ENCODE measurements around the gene TARM1.
"Not testable (repeated sequence)": the region's sequence is repeated elsewhere in the genome, so short reads cannot be mapped to it uniquely, and the experiment has no call there.

TARM1 gene

DNA sequence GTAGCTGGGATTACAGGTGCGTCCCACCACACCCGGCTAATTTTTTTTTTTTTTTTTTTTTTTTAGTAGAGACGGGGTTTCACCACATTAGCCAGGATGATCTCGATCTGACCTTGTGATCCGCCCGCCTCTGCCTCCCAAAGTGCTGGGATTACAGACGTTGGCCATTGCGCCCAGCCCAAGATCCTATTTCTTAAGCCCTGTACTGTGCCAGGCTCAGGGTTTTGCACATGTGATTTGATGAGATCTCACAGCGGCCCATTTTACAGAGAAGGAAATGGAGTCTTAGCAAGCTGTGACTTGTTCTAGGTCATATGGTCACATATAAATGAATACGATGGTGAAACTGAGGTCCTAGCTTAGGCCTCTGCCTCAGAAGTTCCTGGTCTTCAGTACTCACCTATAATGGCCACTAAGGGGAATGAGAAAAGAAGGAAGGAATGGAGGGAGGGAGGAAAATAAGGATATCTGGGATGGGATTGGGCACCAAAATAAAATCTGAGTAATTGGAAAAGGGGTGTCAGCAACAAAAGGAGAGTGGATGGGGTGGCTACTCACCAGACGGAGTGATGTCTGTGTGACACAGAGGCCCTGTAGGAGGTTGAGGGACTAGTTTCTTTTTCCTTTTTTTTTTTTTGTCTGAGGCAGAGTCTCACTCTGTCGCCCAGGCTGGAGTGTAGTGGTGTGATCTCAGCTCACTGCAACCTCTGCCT is 18.2 kb upstream of the TARM1 start:
- DNase-seq = no peak

DNA sequence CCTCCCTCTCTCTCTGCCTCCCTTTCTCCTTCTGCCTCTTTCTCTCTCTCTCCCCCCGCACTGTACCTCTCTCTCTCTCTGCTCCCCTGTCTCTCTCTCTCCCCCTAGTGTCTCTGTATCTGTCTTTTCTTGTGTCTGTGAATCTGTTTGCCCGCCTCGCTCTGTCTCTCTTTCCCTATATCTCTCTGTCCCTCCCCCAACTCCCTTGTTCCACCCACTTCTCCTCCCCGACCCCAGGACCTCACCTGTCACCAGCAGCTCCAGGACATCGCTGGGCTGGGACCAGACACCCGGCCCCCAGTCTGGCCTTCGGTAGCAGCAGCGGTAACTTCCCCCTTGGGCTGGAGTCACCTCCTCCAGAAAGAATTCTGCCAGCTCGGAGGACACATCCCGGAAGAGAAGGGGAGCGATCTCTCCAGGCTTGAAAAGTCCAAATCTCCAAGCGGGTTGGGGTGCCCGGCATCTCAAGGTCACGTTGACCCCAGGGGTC is 15.5 kb upstream of the TARM1 start:
- peak; percentile 46 for DNase-seq

DNA sequence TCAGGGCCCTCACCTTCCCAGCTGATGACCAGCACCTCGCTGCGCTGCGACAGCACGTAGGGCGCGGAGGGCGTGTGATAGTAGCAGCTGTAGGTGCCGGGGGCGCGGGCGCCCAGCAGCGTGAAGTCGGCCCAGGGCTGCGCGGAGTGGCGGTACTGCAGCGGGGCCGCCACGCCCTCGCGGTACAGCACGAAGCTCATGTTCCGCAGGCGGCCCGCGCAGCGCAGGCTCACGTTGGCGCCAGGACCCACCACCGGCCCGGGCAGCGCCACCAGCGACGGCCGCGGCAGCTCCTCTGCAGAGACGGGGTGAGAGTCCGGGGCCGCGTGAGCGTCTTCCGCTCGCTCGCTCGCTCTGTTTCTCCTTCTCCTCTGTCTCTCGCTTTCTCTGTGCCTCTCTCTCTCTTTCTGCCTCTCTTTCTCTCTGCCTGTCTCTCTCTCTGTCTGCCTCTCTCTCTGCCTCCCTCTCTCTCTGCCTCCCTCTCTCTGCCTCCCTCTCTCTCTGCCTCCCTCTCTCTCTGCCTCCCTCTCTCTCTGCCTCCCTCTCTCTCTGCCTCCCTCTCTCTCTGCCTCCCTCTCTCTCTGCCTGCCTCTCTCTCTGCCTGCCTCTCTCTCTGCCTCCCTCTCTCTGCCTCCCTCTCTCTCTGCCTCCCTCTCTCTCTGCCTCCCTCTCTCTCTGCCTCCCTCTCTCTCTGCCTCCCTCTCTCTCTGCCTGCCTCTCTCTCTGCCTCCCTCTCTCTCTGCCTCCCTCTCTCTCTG is 14.9 kb upstream of the TARM1 start:
- peak; percentile 36 for DNase-seq

GRCh38 chr19:54095136-54095858 is 14.1 kb upstream of the TARM1 start:
- DNase-seq = no peak

GRCh38 chr19:54094426-54095000 is 13.3 kb upstream of the TARM1 start:
- DNase-seq = no peak

- DNase-seq = no peak
These were observed 3.2 kb upstream of the TARM1 start for GRCh38 chr19:54084410-54084809.

- DNase-seq = no peak
These were observed 3.8 kb downstream of the TARM1 start for GRCh38 chr19:54077334-54077733.

DNA sequence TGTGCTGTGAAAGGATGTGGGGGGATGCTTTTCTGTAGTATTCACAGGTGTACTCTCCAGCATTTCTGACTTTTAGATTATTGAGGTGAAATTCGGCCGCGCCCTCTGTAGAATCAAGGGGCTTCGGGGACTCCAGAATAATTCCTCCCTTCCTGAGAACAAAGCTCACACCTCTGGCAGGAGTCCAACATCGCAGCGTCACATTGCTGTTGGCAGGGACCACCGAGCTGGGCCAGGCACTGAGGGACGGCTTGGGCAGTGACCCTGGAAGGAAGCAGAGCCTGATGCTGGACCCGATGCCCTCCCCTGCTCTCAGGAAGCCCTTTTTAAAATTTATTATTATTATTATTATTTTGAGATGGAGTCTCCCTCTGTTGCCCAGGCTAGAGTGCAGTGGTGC is 6.3 kb downstream of the TARM1 start:
- no peak for DNase-seq

- DNase-seq = no peak
These were observed 7.3 kb downstream of the TARM1 start for GRCh38 chr19:54073829-54074228.

- DNase-seq = no peak
These were observed 11.7 kb downstream of the TARM1 start for GRCh38 chr19:54069470-54069869.

- no peak for DNase-seq
These were observed 17.6 kb downstream of the TARM1 start, which contains the start of gene VSTM1 for GRCh38 chr19:54063350-54064116. TSS of gene VSTM1 (minus strand) at chr19:54063897. CDS start at chr19:54063777, 120 bp downstream.

GRCh38 chr19:54062643-54063042 is 18.5 kb downstream of the TARM1 start:
- DNase-seq = no peak

DNA sequence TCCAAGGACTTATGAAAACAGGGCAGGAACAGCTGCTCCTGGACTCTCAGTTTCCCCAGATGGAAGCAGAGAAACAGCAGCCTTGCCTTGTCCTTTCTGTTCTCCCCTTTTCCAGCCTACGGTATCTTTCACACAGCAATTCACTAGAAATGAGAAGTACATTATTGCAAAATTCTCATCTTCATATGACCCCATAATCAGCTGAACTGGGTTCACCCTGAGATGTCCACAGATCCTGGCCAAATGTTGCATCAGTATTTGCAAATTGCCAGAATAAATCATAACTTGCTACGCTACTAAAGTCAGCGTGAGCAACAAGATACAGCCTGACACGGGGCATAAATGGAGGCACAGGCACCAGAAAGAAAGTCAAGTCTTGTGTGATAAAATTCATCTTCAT is 33.5 kb downstream of the TARM1 start:
- no peak for DNase-seq

DNA sequence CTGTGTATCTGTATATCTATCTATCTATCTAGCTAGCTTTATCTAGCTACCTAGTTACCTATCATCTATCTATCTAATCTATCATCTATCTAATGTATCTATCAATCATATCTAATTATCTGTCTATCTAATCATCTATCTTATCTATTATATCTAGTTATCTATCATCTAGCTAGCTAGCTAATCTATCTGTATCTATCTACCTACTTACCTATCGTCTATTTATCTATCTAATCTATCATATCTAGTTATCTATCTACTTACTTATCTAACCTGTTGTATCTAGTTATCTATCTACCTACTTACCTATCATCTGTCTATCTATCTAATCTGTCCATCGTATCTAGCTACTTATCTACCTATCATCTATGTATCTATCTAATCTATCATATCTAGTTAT is 35.4 kb downstream of the TARM1 start:
- no peak for DNase-seq

DNA sequence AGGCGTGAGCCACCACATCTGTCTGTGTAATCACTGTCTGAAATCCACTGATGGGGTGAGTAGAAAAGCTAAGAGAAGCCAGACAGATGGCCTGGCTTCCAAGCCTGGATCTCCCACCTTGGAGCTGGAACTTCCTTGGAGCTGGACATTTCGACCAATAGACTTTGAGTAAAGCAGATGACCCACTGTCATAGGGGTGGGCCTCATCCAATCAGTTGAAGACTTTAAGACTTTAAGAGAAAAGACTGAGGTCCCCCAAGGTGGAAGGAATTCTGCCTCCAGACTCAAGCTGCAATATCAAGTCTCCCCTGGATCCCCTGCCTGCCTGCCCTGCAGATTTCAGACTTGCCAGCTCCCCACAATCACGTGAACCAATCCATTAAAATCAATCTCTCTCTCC is 38.2 kb downstream of the TARM1 start:
- no peak for DNase-seq

- DNase-seq = no peak
These were observed 39.1 kb downstream of the TARM1 start for GRCh38 chr19:54041969-54042606.

- no peak for DNase-seq
These were observed 41.2 kb downstream of the TARM1 start for GRCh38 chr19:54040003-54040402.

DNA sequence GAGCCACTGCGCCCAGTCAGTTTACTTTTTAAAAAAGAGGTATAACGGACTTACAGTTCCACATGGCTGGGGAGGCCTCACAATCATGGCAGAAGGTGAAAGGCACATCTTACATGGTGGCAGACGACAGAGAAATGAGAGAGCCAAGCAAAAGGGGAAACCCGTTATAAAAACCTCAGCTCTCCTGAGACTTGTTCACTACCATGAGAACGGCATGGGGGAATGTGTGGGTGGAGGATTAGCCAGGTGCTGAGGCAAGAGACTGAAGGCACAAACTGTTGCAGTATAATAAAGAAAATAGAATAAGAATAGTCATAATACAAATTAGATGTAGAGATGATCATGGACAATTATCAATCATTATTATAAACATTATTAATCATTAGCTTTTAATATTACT is 44.6 kb downstream of the TARM1 start:
- not testable (repeated sequence) for DNase-seq

GRCh38 chr19:54035215-54036178 is 45.7 kb downstream of the TARM1 start:
- no peak for DNase-seq

DNA sequence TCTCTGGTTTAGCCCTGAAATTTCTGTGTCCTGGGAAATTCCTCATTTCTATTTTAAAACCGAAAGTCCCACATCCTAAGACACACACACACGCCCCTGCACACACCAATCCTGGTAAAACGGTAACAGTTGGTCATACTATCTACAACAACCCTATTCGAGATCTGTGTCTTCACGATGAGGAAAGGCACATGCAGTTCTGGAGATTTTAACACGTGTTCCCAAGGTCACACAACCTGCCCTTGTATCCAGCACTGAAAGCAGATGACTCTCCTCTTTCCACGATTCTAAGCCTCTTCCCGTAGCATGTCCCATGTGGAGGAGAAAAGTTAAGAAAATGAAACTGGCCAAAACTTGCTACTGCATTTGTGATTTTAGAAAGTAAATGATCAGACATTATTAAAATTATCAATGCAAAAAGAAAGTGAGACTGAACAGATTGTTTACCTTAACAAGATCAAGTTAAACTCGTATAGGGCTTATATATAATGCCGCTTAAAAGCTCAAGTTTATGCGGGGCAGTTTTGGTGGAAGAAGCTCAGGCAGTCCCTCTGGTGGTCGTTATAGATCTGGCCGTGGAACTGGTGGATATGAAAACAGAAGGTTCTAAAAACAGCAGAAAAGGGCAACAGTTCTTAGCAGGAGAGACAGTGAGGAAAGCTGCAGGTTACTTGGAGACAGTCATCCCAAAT is 50.1 kb downstream of the TARM1 start:
- DNase-seq = no peak
